ENCODE measurements around the gene MEAK7. TPM values are rescaled to one million over a fixed set of nuclear protein-coding genes. Genes with fewer than 3 reads are reported as not detected.

The MEAK7 gene
- total RNA-seq, 1 experiment from 2014 or later, result 62.3 TPM

DNA sequence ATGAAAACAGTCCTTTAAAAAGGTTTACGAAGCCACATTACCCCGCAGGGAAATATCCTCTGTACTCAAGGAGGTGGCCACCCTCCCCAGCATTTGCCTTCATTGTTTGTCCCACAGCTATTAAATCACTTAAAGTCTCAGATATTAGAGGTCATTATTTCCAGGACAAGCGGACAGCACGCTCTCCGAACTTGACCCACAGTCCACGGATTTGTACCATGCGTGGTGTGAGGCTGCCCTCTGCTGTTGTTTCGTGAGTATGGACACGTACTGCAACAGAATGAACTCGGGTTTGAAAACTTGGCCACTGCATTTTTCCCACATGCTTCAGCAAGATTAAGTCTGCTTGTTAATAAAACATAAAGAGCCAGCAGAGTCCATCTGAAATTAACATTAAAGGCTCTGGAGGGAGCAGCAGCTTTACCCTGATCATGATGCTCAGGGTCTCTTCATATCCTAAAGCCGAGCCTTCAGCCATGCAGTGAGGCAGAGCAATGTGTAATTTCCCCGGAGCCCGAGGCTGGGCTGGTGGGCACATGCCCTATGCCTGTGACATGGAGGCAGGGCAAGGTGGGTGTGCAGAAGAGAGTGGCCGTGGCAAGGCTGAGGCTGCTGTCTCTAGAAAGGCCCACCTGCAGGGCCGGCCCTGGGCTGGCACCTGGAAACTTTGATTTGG is 19.7 kb downstream of the MEAK7 start:
- CTCF ChIA-PET, result interaction anchor here (0.7 to 4.3 kb wide), 12 partner anchors 10 to 1100 kb away, joined by 3 to 21 read pairs (median 4); no protein-coding TSS in a partner anchor

DNA sequence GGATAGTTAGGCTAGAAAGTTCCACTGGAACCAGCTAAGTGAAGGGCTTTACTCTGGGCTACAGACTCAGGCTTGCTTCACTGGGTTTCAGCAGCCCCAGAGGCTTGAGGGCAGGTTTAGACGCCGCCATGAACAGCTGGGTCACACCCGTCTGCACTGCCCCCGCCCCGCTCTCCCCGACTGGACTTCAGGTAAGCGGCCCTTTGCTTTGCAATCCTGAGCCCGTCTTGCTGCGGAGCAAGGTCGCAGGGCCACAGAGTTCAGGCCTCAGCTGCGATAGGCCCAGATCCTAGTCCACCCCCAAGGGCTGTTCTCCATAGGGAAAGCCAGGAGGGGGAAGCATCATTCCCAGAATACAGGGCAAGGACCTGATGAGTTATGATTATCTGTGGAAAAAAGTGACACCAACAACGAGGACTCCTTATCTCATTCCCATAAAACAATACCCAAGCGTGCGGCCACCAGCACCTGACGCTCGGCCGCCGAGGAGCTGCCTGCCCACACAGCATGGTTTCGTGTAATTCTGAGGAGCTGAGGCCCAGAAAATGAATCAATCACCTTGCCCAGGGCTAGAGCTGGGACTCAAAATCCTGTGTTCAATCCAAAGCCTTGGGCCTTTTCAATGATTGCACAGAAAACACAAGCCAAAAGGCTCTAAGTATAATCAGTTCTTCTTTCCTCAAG is 20.4 kb downstream of the MEAK7 start:
- no peak for DNase-seq (ENCODE audit: unreplicated experiment)
- no peaks in the 10 kb centered on the region for H3K27me3 Mint-ChIP-seq (ENCODE audit: insufficient read depth, unreplicated experiment)
- no peaks in the 10 kb centered on the region for H3K4me1 Mint-ChIP-seq (ENCODE audit: insufficient read depth, unreplicated experiment)
- no TSS peak for BruUV-seq (replicated peaks)
- H3K27ac Mint-ChIP-seq (ENCODE audit: low read depth, unreplicated experiment), result no peak overlapping the region
- CTCF ChIA-PET, result interaction anchor here (0.7 to 4.3 kb wide), 11 partner anchors 11 to 528 kb away, joined by 3 to 21 read pairs (median 5); no protein-coding TSS in a partner anchor
- peaks cover 73% of the 10 kb centered on the region for H3K36me3 Mint-ChIP-seq (ENCODE audit: insufficient read depth, unreplicated experiment)
- POLR2A ChIA-PET, result interaction anchor here (1.2 kb wide), 1 partner anchor 297 kb away, joined by 3 read pairs; no protein-coding TSS in a partner anchor
- no peaks in the 10 kb centered on the region for H3K9me3 Mint-ChIP-seq (ENCODE audit: unreplicated experiment)
- intact Hi-C loops (cut with micrococcal nuclease), result loop anchor here (2.0 kb wide), 1 partner anchor 207 kb away; no protein-coding TSS in a partner anchor
- no peak overlapping the region for H3K4me3 Mint-ChIP-seq (ENCODE audit: unreplicated experiment)
- TF ChIP-seq, protein P1, sequence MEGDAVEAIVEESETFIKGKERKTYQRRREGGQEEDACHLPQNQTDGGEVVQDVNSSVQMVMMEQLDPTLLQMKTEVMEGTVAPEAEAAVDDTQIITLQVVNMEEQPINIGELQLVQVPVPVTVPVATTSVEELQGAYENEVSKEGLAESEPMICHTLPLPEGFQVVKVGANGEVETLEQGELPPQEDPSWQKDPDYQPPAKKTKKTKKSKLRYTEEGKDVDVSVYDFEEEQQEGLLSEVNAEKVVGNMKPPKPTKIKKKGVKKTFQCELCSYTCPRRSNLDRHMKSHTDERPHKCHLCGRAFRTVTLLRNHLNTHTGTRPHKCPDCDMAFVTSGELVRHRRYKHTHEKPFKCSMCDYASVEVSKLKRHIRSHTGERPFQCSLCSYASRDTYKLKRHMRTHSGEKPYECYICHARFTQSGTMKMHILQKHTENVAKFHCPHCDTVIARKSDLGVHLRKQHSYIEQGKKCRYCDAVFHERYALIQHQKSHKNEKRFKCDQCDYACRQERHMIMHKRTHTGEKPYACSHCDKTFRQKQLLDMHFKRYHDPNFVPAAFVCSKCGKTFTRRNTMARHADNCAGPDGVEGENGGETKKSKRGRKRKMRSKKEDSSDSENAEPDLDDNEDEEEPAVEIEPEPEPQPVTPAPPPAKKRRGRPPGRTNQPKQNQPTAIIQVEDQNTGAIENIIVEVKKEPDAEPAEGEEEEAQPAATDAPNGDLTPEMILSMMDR (IDR thresholded peaks at IDR 0.05; ENCODE audit: unreplicated experiment), result no peak

More for the DNA sequence above, 19.7 kb downstream of the MEAK7 start:
- peak; percentile 45 for DNase-seq (ENCODE audit: unreplicated experiment)
- POLR2A ChIA-PET, result interaction anchor here (1.2 kb wide), 1 partner anchor 297 kb away, joined by 3 read pairs; no protein-coding TSS in a partner anchor
- Mint-ChIP-seq H3K4me1 (ENCODE audit: insufficient read depth, unreplicated experiment) (no peaks in the 10 kb centered on the region), H3K9me3 (ENCODE audit: unreplicated experiment) (no peaks in the 10 kb centered on the region), H3K36me3 (ENCODE audit: insufficient read depth, unreplicated experiment) (peaks cover 73% of the 10 kb centered on the region), H3K27me3 (ENCODE audit: insufficient read depth, unreplicated experiment) (no peaks in the 10 kb centered on the region), H3K4me3 (ENCODE audit: unreplicated experiment) (no peak overlapping the region), H3K27ac (ENCODE audit: low read depth, unreplicated experiment) (no peak overlapping the region)
- TF ChIP-seq, protein P1 (IDR thresholded peaks at IDR 0.05; ENCODE audit: unreplicated experiment), result peak; percentile 49
- intact Hi-C loops (cut with micrococcal nuclease), result loop anchor here (2.0 kb wide), 1 partner anchor 208 kb away; no protein-coding TSS in a partner anchor
- BruUV-seq (replicated peaks), result no TSS peak

DNA sequence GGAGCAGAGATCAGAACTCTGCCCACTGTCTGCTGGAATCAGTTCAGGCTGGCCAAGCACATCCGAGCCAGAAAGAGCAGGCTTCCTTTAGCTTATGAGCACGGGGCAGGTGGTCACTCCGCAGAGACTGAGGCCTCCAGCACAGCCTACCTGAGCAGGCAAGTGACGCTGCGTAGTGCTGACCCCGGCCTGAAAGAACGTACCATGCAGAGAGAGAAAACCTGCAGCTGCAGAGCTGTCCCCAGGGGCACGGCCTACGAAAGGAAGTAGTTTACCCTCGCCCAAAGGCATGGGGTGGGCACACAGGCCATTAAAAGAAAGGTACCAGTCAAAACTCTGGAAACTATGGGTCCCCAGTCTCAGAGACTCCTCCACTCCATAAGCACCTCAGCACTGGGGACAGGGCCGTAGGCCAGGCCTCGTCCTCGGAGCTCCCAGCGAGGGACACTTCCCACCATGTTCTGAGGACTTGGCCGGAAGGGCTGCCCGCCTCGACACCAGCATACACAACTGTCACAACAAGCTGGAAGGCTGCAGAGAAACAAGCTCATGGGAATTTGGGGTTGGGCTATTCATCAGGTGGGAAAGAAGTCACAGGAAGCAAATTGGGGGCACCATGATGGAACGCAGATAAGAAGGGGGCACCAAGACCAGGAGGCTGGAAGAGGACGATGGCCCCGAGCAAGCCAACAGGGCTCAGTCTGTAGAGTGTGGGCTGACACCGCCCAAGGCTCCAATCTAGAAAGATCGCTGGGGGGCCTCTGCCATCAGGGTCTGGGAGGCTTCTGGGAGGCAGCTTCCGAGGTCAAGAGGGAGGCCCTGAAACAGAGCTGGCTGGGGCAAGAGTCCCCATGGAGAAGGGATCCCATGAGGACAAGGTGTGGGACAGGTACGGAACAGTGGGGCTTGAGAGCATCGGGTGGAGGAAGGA is 21.2 kb downstream of the MEAK7 start:
- no peak for DNase-seq (ENCODE audit: unreplicated experiment)
- BruUV-seq (replicated peaks), result no TSS peak
- Mint-ChIP-seq H3K4me1 (ENCODE audit: insufficient read depth, unreplicated experiment) (peaks cover 6% of the 10 kb centered on the region), H3K9me3 (ENCODE audit: unreplicated experiment) (no peaks in the 10 kb centered on the region), H3K27me3 (ENCODE audit: insufficient read depth, unreplicated experiment) (no peaks in the 10 kb centered on the region), H3K4me3 (ENCODE audit: unreplicated experiment) (no peak overlapping the region), H3K36me3 (ENCODE audit: insufficient read depth, unreplicated experiment) (peaks cover 68% of the 10 kb centered on the region), H3K27ac (ENCODE audit: low read depth, unreplicated experiment) (no peak overlapping the region)
- TF ChIP-seq, protein P1 (IDR thresholded peaks at IDR 0.05; ENCODE audit: unreplicated experiment), result no peak
- intact Hi-C loops (cut with micrococcal nuclease), result no loop called here
- CTCF ChIA-PET, result interaction anchor here (1.0 to 4.3 kb wide), 9 partner anchors 9 to 528 kb away, joined by 3 to 21 read pairs (median 4); no protein-coding TSS in a partner anchor
- POLR2A ChIA-PET, result interaction anchor here (0.7 to 1.2 kb wide), 4 partner anchors 50 to 1531 kb away, joined by 3 read pairs; partner anchors contain the start of gene MBTPS1

Measured in MCF 10A (cell line).